A673 (cell line): ENCODE data around the gene CTSO. TPM values are rescaled to one million over a fixed set of nuclear protein-coding genes. Genes with fewer than 3 reads are reported as not detected.

Experiments used
- BruUV-seq: library from RNA; stranded (reverse); fragments of 400-500 nt; replicated peaks from 2 replicates; lab custom pipeline; 2021; lab: Mats Ljungman, UMichigan
- CTCF ChIA-PET: fragments of 300-600 bp; sonication (Branson Sonifier 250); formaldehyde crosslinking; loops from one replicate; lab custom pipeline; 2022; ENCODE audit warnings: antibody characterized with exemption; lab: Charles Lee
- POLR2A ChIA-PET: fragments of 300-600 bp; sonication (Branson Sonifier 250); formaldehyde crosslinking; loops from one replicate; lab custom pipeline; 2022; ENCODE audit warnings: antibody characterized with exemption; ENCODE audit not compliant: low non-redundant PET; lab: Charles Lee
- DNase-seq: peaks from one replicate; pipeline ENCODE4 v3.0.0-alpha.2; 2015; ENCODE audit warnings: low spot score
- H3K27ac ChIP-seq: fragments of 200-600 bp; sonication (generic); 2 replicates; pipeline ENCODE4 v1.5.1; 2016; ENCODE audit warnings: mixed run types, low read depth, mild to moderate bottlenecking, mixed read lengths, antibody characterized with exemption, low read length; ENCODE audit not compliant: poor library complexity, severe bottlenecking
- H3K27me3 ChIP-seq: fragments of 200-600 bp; sonication (generic); replicated peaks from 2 replicates; pipeline ENCODE4 v1.6.1; 2017; ENCODE audit warnings: mixed run types, low read depth, mild to moderate bottlenecking, mixed read lengths, antibody characterized with exemption, low read length; ENCODE audit not compliant: insufficient read depth, poor library complexity
- H3K36me3 ChIP-seq: fragments of 200-600 bp; sonication (generic); 2 replicates; pipeline ENCODE4 v1.6.1; 2016; ENCODE audit warnings: mixed run types, mild to moderate bottlenecking, mixed read lengths, antibody characterized with exemption, low read length; ENCODE audit not compliant: insufficient read depth, poor library complexity, severe bottlenecking
- H3K4me1 ChIP-seq: fragments of 200-600 bp; sonication (generic); 2 replicates; pipeline ENCODE4 v1.6.1; 2017; ENCODE audit warnings: mixed run types, mild to moderate bottlenecking, mixed read lengths, antibody characterized with exemption, low read length; ENCODE audit not compliant: insufficient read depth, poor library complexity, severe bottlenecking
- H3K4me3 ChIP-seq: fragments of 200-600 bp; sonication (generic); 2 replicates; pipeline ENCODE4 v1.5.1; 2016; ENCODE audit warnings: low read depth, mixed run types, mild to moderate bottlenecking, mixed read lengths, low read length; ENCODE audit not compliant: poor library complexity, severe bottlenecking
- H3K9me3 ChIP-seq: fragments of 200-600 bp; sonication (generic); 2 replicates; pipeline ENCODE4 v1.6.1; 2016; ENCODE audit warnings: mixed run types, low read depth, mild to moderate bottlenecking, mixed read lengths, antibody characterized with exemption, low read length; ENCODE audit not compliant: poor library complexity, severe bottlenecking
- EZH2 ChIP-seq: fragments of 200-600 bp; sonication (generic); IDR thresholded peaks from 2 replicates; pipeline ENCODE4 v1.6.1; 2017; ENCODE audit warnings: borderline replicate concordance, low read depth, mild to moderate bottlenecking, mixed read lengths, antibody characterized with exemption, low read length; ENCODE audit not compliant: poor library complexity, severe bottlenecking
- intact Hi-C: fragments of 100-400 bp; cut with micrococcal nuclease; formaldehyde crosslinking; loops from one replicate; pipeline ENCODE4 v1.10.0; 2022; ENCODE audit not compliant: unreplicated experiment
- total RNA-seq: library from RNA; stranded (reverse); gene quantifications from 2 replicates; pipeline ENCODE4 v1.2.3, GENCODE V29; 2021
- TF ChIP-seq, protein P1 (sequence below): fragments of 300-800, 200-600 bp; sonication (generic); conservative IDR thresholded peaks from 2 replicates; pipeline ENCODE4 v1.5.1; 2017; ENCODE audit warnings: low read depth, mild to moderate bottlenecking, antibody characterized with exemption, low read length, moderate library complexity, mixed read lengths

CTSO gene
- total RNA-seq, 1 experiment from 2014 or later, result 1.4 TPM

DNA sequence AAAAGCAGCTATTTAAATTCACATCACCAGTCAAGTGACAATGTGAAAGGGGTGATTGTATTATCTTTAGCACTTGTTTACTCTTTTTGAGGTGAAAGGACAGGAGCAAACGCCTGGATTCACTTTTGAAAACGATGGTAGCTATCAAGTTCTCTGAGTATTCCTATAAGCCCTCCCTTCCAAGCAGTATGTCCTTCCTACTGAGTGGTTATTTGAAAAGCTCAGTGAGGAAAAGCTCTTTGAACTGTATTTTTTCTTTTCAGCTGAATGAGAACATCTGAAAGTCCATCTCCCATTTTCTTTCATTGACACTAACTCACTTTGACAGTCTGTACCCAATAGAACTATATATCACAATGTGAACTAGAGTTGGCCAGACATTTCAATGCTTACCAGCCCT is 9.1 kb upstream of the CTSO start:
- no peak overlapping the region for H3K4me3 ChIP-seq
- no peaks in the 10 kb centered on the region for H3K4me1 ChIP-seq
- no TSS peak for BruUV-seq
- H3K27ac ChIP-seq, result no peak overlapping the region
- no peaks in the 10 kb centered on the region for H3K9me3 ChIP-seq
- ChIA-PET POLR2A (no interaction called here), CTCF (no interaction called here)
- TF ChIP-seq, protein P1, sequence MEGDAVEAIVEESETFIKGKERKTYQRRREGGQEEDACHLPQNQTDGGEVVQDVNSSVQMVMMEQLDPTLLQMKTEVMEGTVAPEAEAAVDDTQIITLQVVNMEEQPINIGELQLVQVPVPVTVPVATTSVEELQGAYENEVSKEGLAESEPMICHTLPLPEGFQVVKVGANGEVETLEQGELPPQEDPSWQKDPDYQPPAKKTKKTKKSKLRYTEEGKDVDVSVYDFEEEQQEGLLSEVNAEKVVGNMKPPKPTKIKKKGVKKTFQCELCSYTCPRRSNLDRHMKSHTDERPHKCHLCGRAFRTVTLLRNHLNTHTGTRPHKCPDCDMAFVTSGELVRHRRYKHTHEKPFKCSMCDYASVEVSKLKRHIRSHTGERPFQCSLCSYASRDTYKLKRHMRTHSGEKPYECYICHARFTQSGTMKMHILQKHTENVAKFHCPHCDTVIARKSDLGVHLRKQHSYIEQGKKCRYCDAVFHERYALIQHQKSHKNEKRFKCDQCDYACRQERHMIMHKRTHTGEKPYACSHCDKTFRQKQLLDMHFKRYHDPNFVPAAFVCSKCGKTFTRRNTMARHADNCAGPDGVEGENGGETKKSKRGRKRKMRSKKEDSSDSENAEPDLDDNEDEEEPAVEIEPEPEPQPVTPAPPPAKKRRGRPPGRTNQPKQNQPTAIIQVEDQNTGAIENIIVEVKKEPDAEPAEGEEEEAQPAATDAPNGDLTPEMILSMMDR, result no peak
- TF ChIP-seq EZH2, result no peak
- H3K36me3 ChIP-seq, result no peaks in the 10 kb centered on the region
- no peaks in the 10 kb centered on the region for H3K27me3 ChIP-seq
- DNase-seq, result no peak
- intact Hi-C loops, result no loop called here

- intact Hi-C loops, result no loop called here
- POLR2A ChIA-PET, result no interaction called here
Measured at GRCh38 chr4:155961575-155961974, 7.9 kb upstream of the CTSO start.

GRCh38 chr4:155960522-155960921 is 6.9 kb upstream of the CTSO start:
- POLR2A ChIA-PET, result no interaction called here
- BruUV-seq, result no TSS peak
- Histone ChIP-seq H3K27ac (no peak overlapping the region), H3K4me3 (no peak overlapping the region), H3K27me3 (no peaks in the 10 kb centered on the region), H3K36me3 (no peaks in the 10 kb centered on the region), H3K4me1 (no peaks in the 10 kb centered on the region), H3K9me3 (no peaks in the 10 kb centered on the region)
- intact Hi-C loops, result no loop called here
- CTCF ChIA-PET, result no interaction called here
- TF ChIP-seq EZH2, result no peak
- TF ChIP-seq, protein P1, result no peak
- DNase-seq, result no peak

More at GRCh38 chr4:155961575-155961974, 7.9 kb upstream of the CTSO start:
- CTCF ChIA-PET, result no interaction called here
- no peak for DNase-seq
- BruUV-seq, result no TSS peak
- TF ChIP-seq, protein P1, result no peak
- TF ChIP-seq EZH2, result no peak
- H3K36me3 ChIP-seq, result no peaks in the 10 kb centered on the region
- H3K4me3 ChIP-seq, result no peak overlapping the region
- no peaks in the 10 kb centered on the region for H3K4me1 ChIP-seq
- no peak overlapping the region for H3K27ac ChIP-seq
- H3K9me3 ChIP-seq, result no peaks in the 10 kb centered on the region
- H3K27me3 ChIP-seq, result no peaks in the 10 kb centered on the region
